ENCODE results near the gene GRIK3.

The GRIK3 gene

DNA sequence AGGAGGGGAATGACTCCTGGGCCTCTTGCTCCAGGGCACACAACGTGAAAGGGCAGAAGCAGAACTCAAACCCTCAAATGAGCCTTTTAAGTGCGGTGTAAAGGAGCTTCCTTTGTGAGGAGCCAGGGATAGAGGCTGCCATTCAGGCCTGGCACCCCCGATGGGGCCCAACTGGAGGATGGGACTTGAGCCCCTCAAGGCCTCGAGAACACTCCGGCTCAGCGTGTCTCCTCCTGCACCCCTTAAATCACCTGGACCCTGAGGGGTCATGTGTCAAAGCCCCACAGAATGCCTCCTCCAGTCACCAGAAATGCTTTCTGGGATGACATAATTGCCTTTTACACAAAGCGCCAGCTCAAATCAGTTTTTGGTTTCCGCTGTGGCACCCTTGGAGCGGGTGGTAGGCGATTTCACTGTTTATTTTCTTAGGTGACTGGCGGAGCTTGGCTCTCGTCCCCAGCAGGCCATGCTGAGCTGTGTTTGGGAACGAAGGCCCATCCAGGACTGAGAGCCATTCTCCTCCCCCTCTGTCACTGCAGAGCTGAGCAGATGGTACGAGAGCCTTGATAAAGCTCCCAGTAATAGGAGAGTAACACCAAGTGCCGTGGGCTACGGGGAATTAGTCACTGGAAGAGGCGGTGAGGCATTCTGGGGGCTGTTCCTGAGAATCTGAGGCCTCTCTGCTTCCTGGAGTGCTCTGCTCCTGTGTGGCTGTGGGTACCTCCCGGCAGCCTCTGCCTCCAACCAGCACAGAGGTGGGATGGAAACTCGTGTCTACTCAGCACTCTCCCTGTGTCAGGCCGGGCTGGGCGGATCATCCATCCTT is 163.0 kb downstream of the GRIK3 start:
- DNase-seq = no peak

DNA sequence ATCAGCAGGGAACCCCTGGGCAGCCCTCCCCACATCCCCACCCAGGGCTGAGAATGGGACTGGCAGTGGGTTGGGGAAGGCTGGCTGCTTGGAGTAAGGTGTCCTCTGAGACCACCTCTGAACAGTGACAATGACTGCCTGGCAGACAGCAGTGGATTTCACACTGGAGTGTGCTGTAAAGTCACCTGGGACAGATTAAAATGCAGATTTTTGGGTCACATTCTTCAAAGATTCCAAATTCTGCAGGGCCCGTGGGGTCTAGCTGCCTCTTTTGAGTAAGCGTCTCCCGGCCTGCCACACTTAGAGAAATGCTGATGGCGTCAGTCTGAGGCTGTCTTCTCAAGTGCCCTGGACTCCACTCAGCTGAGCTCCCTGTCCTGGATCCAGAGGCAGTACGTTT is 164.5 kb downstream of the GRIK3 start:
- no peak for DNase-seq

DNA sequence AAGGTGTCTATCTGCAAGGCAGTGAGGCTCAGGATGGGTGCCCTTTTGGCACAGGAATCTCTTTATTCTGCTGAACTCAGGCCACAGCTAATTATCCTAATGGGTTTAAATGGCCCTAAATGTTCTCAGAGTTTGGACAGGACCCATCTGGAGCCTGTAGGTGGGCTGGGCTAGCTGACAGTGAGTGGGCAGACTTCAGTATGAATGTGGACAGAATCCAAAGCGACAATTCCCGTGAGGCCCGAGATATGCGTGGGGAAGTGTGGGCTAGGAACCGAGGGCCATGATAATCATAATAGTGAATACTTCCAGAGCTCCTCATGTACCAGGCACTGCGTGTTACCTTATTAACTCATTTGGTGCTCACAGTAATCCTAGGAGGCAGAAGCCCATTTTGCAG is 165.3 kb downstream of the GRIK3 start:
- DNase-seq = no peak

DNA sequence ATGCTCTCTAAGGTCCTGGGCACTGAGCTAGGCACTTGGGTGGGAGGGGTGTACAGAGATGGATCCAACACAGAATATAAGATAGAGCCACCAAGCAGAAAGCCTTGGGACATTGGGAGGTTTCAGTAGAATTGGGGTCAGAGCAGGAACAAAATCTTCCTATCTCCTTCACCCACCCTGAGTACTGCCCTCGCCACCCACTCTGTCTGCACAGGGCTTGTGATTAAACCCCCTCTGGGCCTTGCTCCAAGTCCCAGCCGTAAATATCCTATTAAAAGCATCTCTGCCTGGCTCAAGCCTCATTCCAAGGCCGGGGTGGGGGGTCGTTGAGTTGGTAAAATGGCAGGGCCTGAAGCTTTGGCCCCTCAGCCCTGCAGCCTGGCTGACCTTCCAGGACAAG is 166.7 kb downstream of the GRIK3 start:
- no peak for DNase-seq

DNA sequence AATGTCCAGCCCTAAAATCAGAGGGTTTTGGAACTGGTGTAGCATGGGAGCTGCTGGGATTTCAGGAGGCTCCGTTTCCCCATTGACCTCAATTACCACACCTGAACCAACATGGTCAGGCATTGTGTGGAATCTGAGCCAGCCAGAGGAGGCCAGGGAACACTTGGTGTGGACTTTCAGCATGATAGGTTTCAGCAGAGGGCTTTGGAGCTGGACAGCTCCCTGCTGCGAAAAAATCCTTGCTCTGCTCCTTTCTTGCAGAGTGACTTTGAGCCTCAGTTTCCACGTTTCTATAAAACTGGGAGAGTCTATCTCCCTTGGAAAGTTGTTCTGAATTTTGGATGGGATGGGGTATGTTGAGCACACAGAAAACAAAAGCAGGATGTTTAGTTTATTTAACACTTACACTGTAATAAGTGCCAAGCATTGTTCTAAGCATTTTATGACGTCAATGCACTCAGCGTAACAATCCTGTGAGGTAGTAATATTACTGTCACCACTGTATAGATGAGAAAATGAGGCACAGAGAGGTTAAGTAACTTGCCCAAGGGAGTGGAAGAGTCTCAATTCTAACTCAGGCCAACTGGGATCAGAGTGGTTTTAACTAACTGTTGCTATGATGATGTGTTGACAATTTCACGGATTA is 168.0 kb downstream of the GRIK3 start:
- DNase-seq = no peak

DNA sequence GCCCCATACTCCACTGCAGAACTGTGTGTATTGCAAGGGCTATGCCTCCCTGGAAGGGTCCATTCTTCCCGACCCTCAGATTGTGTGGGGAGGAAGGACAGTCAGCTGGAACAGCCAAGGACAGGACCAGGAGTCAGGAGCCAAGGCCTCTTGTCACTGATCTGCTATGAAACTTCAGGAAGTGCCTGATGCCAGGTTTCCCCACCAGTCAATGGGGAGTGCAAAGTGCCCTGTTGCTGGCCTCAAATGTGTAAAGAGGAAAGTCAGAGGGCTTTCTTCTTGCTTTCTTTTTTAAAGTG is 168.8 kb downstream of the GRIK3 start:
- no peak for DNase-seq

DNA sequence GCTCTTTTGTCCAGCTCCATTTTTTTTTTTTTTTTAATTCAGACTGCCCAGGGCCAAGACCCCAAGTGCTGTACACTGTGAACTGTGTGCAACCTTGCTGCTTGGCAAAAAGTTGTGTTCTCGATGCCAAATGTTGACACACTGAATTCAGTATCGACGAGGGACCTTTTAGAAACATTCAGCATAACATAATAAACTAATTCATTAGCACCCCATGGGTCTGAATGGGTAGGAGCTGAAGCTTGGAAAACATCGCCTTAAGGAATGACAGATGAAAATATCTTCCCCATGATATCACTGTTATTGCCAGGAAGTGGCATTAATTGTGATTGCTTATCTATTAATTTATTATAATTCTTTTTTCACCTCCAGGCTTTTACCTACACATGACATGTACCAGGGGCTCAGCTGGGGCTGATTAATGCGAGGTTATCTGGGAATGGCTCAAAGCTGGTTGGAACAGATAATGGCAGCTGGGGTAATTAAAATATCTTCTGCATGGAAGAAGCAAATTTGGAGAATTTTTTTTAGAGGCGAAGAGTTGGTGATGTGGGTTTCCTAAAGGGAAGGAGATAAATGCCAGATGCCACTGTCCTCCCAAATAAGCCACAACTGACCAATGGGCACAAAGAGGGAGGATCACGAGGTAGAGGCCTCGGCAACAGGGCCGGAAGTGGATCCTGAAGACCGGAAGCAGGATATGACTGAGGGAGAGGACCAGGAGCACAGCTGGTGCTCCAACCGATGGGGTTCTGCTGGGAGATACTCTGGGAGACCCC is 169.3 kb downstream of the GRIK3 start:
- no peak for DNase-seq

DNA sequence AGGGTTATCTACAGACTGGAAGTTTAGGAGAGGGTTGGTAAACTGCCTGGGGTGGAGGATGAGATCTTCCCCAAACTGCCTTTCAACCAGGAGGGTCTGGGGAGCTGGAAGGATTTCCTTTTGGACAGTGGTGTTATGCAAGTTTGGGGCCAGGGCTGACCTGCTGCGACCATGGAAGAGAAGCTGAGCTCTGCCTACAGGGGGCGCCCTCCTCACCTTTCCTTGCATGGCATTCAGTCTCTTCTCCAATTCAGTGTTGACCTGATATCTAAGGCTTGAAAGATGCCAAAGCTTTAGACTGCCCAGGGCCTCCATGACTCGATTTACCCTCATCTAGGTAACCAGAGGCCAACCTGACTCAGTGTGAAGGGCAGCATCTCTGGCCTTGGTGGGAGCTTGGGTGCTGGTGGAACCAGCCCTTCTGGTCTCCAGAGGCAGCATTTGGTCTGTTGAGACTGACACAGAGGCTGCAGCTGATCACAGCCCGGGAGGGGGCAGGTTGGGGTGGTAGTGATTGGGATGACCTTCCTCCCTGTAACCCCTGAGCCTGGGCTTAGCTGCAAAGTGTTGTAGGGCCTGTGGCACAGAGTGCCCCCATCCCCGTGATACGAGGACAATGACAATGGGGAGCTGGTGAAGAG is 170.0 kb downstream of the GRIK3 start:
- no peak for DNase-seq

DNA sequence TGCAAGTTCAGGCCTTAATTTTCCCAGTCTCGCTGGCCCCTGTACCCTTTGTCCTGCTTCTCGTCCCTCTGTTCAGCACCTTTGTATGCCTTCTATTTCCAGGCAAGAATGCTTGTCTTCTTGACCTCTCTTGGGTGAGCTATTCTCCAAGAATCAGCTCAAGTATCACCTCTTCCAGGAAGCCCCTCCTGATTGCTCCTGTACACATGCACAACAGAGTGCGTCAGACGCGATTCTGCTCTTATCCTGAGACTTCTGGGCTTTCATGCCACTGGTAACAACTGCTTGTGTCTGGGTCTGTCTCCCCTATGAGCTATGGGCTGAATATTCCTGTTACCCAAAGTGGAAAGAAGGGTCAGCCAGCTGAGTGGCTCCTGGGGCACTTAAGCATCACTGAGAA is 170.8 kb downstream of the GRIK3 start:
- no peak for DNase-seq

DNA sequence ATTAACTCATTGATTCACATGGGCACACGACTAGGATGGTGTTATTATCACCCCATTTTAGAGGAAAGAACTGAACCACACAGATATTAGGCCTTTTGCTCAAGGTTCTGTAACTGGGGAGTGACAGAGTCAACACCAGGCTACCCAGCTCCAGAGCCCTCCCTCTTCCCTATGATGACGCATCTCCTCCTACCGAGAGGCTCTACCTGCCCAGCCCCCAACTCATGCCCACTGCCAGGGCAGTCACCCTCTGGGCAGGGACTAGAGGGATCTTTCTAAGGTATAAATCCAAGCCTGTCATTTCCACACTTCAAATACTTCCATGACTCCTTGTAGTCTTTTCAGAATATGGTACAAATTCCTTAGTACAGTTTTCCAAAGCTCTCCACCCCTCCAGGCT is 171.3 kb downstream of the GRIK3 start:
- DNase-seq = no peak

DNA sequence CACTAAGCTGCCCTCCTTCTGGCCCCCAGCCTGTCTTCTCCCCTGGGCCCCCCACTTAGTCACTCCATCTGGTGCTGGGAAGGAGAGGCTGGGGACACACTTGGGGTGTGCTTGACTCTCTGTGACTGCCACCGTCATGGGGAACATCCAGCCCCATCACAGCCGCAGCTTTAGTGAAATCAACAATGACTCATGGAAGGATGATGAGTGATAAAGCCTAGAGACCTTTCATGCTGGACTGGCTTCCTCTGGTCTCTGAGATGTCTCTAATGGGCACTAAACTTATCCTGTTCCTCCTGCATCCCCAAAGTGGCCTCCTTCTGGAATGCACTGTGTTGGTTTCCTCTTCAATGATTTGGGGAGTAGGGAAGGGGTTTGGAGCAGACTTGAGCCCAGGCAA is 172.9 kb downstream of the GRIK3 start:
- DNase-seq = no peak

DNA sequence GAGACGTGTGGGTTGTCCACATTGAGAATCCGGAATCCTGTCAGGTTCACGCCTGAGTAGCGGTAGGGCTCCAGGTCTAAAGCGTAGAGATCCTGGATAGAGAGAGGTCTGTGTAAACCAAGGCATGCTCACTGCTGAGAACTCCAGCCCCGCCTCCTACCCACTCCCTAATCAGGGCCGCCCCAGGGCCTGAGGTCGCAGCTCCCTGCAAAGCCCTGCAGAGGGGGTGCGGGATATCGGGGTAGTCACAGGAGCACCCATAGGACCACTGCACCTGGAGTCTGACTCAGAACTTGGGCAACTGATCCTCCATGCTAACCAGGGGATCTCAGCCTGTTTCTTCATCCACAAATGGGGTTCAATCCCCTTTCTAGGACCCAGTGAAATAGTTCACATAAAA is 174.4 kb downstream of the GRIK3 start:
- no peak for DNase-seq

DNA sequence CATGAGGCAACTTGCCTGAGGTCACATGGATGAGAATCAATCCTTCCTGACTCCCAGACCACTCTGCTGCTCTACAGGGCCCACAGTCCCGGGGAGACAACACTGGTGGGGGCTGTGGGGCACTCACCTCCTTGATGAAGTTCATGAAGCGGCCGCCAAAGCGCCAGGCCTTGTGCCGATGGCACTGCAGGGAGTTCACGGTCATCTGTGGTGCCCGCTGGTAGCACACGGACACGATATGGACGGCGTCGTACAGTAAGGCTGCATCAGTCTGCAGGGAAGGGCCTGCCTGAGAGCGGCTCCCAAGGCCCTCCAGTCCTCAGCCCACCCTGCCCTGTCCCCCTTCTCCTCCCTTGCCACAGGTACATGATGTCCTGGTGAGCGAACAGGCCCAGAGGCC is 175.3 kb downstream of the GRIK3 start:
- no peak for DNase-seq

DNA sequence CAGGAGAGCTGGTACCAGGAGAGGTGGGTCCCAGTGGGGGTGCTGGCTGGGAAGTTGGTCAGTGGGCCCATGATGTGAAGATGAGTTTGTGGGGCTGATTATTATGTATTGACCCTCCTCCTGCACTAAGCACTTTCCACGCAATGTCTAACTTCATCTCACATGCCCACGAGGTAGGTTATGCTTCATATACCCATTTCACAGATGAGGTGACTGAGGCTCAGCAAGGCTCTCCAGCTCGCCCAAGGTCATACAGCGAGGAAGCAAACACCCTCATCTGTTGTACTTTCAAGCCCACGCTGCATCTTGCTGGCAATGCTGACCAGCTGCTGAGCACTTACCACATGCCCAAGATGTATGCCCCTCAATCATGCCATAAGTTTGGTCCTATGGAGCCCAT is 175.8 kb downstream of the GRIK3 start:
- no peak for DNase-seq

DNA sequence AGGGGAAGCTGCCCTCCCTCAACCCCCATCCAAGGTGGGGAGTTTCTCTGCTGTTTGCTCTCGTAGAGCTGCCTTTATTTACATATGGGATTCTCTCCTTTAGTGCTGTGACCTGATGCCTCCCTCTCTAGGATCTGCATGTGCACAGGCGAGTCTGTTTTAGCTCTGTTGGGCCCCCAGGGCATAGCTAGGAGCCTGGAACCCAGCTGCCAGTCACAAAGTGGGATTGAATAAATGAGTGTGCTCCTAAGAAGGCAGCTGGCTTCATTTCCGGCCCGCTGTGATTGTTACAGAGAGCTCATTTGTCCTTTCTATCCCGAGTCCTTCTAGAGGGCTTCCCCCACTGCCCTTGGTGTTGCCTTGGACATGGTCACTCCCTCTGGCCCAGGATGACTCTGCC is 176.6 kb downstream of the GRIK3 start:
- DNase-seq = no peak

DNA sequence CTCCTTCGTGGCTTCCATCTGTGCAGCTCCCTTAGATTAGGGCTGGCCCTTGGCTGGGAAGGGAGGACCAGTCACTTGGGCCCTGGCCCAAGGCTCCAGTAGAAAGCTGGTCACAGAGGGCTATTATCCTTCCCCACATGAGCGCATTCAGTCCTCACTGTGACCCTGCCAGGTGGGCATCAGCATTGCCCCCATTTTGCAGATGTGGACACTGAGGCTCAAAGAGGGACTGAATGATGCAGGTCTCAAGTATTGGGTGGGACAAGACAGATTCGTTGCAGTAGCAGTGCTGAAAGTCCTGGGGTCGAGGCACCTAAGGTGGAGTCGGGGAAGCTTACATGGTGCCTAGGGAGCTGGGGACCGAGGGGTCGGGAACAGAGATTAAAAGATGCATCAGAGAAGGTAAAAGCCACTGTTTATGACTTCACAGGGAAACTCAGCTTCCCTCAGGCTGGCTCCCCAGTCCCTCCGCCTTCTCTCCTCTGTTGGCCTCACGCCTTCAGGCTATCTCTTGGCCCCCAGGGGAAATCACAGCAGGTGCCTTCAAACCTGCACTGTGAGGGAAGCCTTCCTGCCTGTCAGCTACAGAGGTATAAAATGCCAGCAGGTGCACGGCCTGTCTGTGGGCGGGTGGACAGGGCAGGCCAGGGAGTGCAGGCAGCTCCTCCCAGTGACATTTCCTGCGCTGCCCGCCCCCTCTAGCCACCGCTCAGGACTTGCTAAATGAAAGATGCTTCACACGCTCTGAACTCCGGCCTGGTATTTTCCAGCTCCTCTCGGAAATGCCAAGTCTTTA is 178.4 kb downstream of the GRIK3 start:
- no peak for DNase-seq

DNA sequence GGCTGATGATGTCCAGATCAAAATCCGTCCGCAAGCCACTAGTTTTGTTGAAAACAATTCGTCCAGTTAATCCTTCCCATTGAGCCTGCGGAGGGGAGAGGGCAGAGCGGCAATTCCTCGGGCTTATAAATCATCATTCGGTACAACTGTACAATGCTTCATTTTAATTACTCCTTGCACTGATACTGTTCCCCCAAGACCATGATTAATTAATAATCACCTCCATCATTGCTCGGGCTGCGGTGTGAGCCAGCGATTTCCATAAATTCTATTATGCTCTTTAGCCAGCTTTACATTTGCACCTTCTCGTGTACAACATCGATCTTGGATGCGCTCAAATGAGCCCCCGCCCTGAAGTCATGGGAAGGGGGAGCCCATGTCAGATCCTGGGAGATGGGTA is 180.7 kb downstream of the GRIK3 start:
- no peak for DNase-seq

DNA sequence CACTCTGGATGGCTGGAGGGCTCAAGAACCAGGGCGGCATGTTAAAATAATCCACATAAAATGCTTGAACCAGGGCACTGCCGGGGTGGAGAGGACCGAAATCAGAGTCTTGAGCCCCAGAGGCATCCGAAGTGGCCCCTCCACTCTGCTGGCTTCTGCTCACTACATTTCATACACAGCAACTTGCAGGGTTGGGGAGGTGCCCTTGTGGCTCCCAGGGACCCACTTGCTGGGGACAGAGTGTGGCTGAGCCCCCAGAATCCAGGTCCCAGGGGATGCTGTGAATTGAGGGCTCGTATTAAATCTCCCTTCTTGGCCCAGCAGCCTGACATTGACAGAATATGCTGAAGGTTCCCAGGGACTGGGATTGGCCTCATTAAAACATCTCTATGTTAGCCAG is 181.7 kb downstream of the GRIK3 start:
- no peak for DNase-seq

DNA sequence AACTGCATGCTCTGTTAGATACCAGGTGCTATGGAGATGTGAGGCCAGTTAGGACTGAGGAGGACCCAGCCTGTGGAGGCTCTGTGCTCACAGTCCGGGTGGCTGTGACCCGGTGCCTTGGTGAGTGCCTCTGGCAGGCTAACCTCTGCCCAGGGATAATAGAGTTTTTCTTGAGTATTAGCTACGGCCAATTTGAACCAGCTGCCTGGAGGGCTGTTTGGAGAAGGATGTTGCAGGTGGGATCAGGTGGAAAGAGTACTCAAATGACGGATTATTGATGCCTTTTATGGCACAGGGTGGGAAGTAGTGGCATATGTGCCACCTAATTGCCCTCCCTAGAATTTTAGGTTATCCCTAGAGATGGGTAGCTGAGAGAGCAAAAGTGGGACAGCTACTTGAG is 182.7 kb downstream of the GRIK3 start:
- DNase-seq = no peak

DNA sequence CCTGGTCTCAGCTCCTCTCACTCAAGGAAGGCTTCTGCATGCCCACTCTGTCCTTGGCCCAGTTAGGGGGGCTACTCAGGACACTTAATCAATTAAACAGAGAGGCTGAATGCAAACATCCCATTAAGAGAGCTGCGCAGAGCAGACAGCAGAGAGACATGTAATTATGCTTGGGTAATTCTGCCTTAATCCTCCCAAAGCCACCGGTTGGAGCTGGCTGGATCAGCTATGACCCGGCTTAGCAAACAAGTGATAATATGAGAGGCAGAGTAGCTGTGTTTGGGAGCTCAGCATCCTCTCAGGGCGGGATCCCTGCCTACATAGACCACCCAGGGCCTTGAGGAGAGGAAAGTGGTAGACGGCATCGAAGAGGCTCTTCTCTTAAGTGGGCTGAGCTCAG is 183.2 kb downstream of the GRIK3 start:
- DNase-seq = no peak

DNA sequence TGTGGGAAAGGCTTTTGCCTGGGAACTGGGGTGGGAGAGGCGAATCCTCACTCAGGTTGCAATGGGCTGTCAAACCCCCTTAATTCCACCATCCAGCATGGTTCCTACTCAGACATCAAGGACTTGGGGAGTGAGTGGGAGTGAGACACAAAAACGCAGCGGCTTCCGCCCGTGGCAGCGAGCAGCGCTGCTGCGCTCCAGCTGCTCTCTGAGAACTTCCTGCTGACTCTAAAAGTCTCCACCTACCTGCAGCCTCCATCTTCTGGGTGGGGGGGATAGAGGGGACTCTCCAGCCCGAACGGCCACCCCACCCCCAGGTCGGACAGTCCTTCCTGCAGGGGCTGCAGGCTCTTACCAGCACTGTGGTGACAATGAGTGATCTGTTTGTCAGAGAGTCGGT is 184.4 kb downstream of the GRIK3 start:
- no peak for DNase-seq

DNA sequence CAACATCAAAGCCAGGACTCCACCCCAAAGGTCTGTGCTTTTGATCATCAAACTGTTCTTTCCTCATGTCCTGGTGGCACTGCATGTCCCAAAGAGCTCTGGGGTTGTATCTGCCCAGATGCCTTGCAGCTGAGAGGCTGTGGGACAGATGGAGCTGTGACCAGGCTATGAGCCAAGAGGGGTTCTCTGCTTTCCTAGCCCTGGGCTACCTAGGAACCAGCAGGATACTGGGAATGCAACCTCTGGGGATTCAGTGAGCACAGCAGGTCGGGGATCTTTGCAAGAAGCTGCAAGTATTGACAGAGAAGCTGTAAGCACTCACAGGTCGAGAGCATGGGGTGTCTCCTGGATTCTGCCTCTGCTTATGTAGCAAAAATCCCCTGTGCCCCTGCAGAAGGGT is 186.6 kb downstream of the GRIK3 start:
- no peak for DNase-seq

DNA sequence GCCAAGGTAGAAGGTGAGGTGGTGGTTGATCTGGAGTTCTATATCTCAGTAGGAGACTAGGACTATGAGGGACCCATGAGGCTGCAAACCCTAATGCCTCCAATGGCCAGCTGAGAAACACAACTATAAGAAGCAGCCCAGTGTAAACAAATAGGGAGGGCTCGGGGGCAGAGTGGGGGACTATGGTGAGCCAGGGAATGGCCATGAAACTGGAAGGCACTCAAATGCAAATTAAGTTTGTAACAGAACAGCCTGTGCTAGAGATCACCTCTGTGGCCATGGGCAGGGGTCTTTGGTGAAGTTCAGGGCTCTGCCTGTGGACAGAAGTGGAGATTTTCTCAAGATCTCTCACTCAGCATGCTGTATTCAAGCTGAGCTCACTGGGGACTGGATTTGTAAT is 187.1 kb downstream of the GRIK3 start:
- no peak for DNase-seq
